MM.1S (cell line): ENCODE measurements around the gene DDIAS.

Source experiments
- DNase-seq: peaks from one replicate; pipeline ENCODE4 v3.0.0-alpha.2; 2015
- H2AFZ ChIP-seq: fragments of 300-600 bp; sonication (generic); 2 replicates; pipeline ENCODE4 v1.6.0; 2016; ENCODE audit warnings: antibody characterized with exemption, low read length
- H3F3A ChIP-seq: fragments of 300-600 bp; sonication (generic); 2 replicates; pipeline ENCODE4 v1.6.1; 2016; ENCODE audit warnings: mild to moderate bottlenecking, antibody characterized with exemption, low read length, moderate library complexity, mixed read lengths; ENCODE audit not compliant: insufficient read depth
- H3K27ac ChIP-seq: fragments of 300-600 bp; sonication (generic); 2 replicates; pipeline ENCODE4 v1.5.1; 2016; ENCODE audit warnings: mild to moderate bottlenecking, low read length
- H3K27me3 ChIP-seq: fragments of 300-600 bp; sonication (generic); replicated peaks from 2 replicates; pipeline ENCODE4 v1.6.0; 2016; ENCODE audit warnings: low read length; ENCODE audit not compliant: insufficient read depth
- H3K36me3 ChIP-seq: fragments of 300-600 bp; sonication (generic); replicated peaks from 2 replicates; pipeline ENCODE4 v1.6.1; 2016; ENCODE audit warnings: mild to moderate bottlenecking, low read length, mixed read lengths; ENCODE audit not compliant: insufficient read depth
- H3K4me1 ChIP-seq: fragments of 300-600 bp; sonication (generic); 2 replicates; pipeline ENCODE4 v1.6.1; 2016; ENCODE audit warnings: low read length, mixed read lengths
- H3K4me2 ChIP-seq: fragments of 300-600 bp; sonication (generic); 2 replicates; pipeline ENCODE4 v1.6.0; 2016; ENCODE audit warnings: low read depth, low read length
- H3K4me3 ChIP-seq: fragments of 300-600 bp; sonication (generic); 2 replicates; pipeline ENCODE4 v1.5.1; 2016; ENCODE audit warnings: low read length, mixed read lengths
- H3K79me2 ChIP-seq: fragments of 300-600 bp; sonication (generic); 2 replicates; pipeline ENCODE4 v1.6.1; 2016; ENCODE audit warnings: mixed run types, low read length, mixed read lengths
- H3K9ac ChIP-seq: fragments of 300-600 bp; sonication (generic); 2 replicates; pipeline ENCODE4 v1.6.1; 2016; ENCODE audit warnings: low read length, mixed read lengths
- H3K9me2 ChIP-seq: fragments of 300-600 bp; sonication (generic); replicated peaks from 2 replicates; pipeline ENCODE4 v1.6.1; 2016; ENCODE audit warnings: mild to moderate bottlenecking, low read length, mixed read lengths; ENCODE audit not compliant: insufficient read depth
- H3K9me3 ChIP-seq: fragments of 300-600 bp; sonication (generic); replicated peaks from 2 replicates; pipeline ENCODE4 v1.6.1; 2016; ENCODE audit warnings: mild to moderate bottlenecking, low read length, mixed read lengths; ENCODE audit not compliant: insufficient read depth
- H4K20me1 ChIP-seq: fragments of 300-600 bp; sonication (generic); 2 replicates; pipeline ENCODE4 v1.6.1; 2016; ENCODE audit warnings: mild to moderate bottlenecking, low read length, moderate library complexity, mixed read lengths; ENCODE audit not compliant: insufficient read depth
- EZH2 ChIP-seq: fragments of 300-600 bp; sonication (generic); optimal IDR thresholded peaks from 2 replicates; pipeline ENCODE3; 2017; ENCODE audit warnings: low read depth, mild to moderate bottlenecking, antibody characterized with exemption, low read length, mixed read lengths
- EZH2phosphoT487 ChIP-seq: fragments of 300-600 bp; sonication (generic); IDR thresholded peaks from 2 replicates; pipeline ENCODE4 v1.6.1; 2018; ENCODE audit warnings: antibody characterized with exemption, low read length
- TF ChIP-seq, protein P1 (sequence below): fragments of 300-600 bp; sonication (generic); IDR thresholded peaks from 2 replicates; pipeline ENCODE4 v1.5.1; 2016; ENCODE audit warnings: antibody characterized with exemption, low read length, mixed read lengths

Gene DDIAS

DNA sequence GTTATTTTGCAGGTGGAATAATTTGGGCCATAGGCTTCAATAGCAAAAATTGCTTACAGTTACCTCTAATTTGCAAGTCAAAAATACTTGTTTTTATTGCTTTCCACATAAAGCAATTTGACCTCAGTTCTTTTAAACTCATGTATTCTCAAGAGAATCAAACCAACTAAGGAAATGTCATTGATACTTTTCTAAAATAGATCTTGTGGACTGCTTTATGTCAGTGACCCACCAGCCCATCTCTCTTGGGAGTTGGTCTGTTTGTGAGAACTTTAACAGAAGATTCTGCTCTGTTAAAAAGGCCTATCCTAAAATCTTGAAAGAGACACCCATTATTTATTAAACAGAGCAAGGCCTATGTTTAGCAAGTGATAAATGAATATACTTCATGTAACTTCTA, 75.2 kb downstream of the DDIAS start:
- no peak overlapping the region for H3K4me2 ChIP-seq
- no peak overlapping the region for H3K4me3 ChIP-seq
- no peaks in the 10 kb centered on the region for H3K9me2 ChIP-seq
- no peak overlapping the region for H3K27ac ChIP-seq
- no peaks in the 10 kb centered on the region for H3K9me3 ChIP-seq
- TF ChIP-seq EZH2phosphoT487 (no peak), EZH2 (no peak)
- TF ChIP-seq, protein P1, sequence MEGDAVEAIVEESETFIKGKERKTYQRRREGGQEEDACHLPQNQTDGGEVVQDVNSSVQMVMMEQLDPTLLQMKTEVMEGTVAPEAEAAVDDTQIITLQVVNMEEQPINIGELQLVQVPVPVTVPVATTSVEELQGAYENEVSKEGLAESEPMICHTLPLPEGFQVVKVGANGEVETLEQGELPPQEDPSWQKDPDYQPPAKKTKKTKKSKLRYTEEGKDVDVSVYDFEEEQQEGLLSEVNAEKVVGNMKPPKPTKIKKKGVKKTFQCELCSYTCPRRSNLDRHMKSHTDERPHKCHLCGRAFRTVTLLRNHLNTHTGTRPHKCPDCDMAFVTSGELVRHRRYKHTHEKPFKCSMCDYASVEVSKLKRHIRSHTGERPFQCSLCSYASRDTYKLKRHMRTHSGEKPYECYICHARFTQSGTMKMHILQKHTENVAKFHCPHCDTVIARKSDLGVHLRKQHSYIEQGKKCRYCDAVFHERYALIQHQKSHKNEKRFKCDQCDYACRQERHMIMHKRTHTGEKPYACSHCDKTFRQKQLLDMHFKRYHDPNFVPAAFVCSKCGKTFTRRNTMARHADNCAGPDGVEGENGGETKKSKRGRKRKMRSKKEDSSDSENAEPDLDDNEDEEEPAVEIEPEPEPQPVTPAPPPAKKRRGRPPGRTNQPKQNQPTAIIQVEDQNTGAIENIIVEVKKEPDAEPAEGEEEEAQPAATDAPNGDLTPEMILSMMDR, result no peak
- no peaks in the 10 kb centered on the region for H3K27me3 ChIP-seq
- no peak for DNase-seq
- peaks cover 3% of the 10 kb centered on the region; the same call in 1 of the 2 replicates for H3K36me3 ChIP-seq
- no peak overlapping the region for H2AFZ ChIP-seq
- H3K79me2 ChIP-seq, result peaks cover 5% of the 10 kb centered on the region; the same call in 1 of the 2 replicates
- H3K9ac ChIP-seq, result no peak overlapping the region
- no peaks in the 10 kb centered on the region for H4K20me1 ChIP-seq
- peaks cover 30% of the 10 kb centered on the region for H3K4me1 ChIP-seq
- peaks cover 6% of the 10 kb centered on the region for H3F3A ChIP-seq

DNA sequence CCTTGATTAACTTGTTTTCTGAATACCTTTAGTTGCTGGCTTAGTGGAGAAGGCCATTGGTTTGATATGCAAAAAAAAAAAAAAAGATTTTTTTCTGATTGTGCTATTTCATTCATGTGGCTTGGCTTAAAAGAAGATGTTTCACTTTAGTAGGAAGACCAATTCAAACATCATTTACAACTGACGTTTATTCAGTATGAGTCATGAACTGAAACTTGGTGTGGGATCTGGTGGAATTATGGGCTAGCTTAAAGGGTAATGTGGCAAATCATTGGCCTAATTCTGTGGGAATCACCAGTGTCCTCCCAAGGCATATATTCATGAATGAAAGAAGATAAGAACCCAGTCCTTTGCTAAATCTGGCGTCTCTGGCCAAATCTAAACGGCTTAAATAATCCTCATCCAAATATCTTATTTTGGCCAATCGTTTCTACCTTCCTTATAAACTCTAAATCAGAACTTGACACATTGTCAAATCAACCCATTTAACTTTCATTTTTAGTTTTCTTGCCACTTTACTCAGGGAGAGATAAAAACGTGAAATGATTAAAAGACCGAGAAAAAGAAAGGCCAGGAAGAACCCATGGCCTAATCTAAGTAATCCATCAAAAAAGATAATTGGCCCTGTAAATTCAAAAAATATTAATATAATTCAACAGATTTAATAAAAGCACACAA, 77.0 kb downstream of the DDIAS start:
- Histone ChIP-seq H3K4me2 (peak overlapping the region; percentile 19; the same call in 1 of the 2 replicates), H3K9me3 (no peaks in the 10 kb centered on the region), H2AFZ (no peak overlapping the region), H3K36me3 (peaks cover 10% of the 10 kb centered on the region), H3K9me2 (no peaks in the 10 kb centered on the region), H3F3A (peaks cover 9% of the 10 kb centered on the region; the same call in 1 of the 2 replicates), H3K27me3 (no peaks in the 10 kb centered on the region), H3K27ac (peak overlapping the region; percentile 47; the same call in 1 of the 2 replicates), H3K4me3 (no peak overlapping the region), H3K4me1 (peaks cover 21% of the 10 kb centered on the region), H3K9ac (no peak overlapping the region), H3K79me2 (peaks cover 13% of the 10 kb centered on the region; the same call in 1 of the 2 replicates), H4K20me1 (no peaks in the 10 kb centered on the region)
- TF ChIP-seq, protein P1, result no peak
- peak; percentile 50 for DNase-seq

DNA sequence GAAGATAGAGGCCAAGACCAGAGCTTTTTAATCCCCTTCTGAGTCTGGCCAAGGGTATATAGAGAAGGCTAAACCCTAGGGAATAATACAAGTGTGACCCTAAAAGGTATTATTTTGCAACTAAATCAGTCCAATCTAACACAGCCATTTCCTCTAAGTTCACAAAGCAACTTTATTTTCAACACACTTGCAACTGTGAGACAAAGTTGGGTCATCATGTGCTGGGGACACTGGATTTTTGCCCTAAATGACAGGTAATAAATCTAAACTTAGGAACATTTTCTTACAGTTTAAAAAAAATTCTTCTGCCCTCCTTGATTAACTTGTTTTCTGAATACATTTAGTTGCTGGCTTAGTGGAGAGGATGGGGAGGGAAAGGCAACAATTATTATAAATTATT, 78.3 kb downstream of the DDIAS start:
- Histone ChIP-seq H3K27ac (no peak overlapping the region), H3K9ac (no peak overlapping the region), H4K20me1 (no peaks in the 10 kb centered on the region), H3K9me2 (no peaks in the 10 kb centered on the region), H3K27me3 (no peaks in the 10 kb centered on the region), H3K4me2 (no peak overlapping the region), H2AFZ (no peak overlapping the region), H3K79me2 (peaks cover 24% of the 10 kb centered on the region), H3K9me3 (no peaks in the 10 kb centered on the region), H3K36me3 (peaks cover 21% of the 10 kb centered on the region), H3K4me3 (no peak overlapping the region), H3K4me1 (peaks cover 21% of the 10 kb centered on the region), H3F3A (peaks cover 9% of the 10 kb centered on the region; the same call in 1 of the 2 replicates)
- TF ChIP-seq EZH2phosphoT487, result no peak
- TF ChIP-seq, protein P1, result no peak
- TF ChIP-seq EZH2, result no peak
- DNase-seq, result no peak
